MM.1S (cell line): ENCODE data around the gene OR2B3.

Source experiments
- CTCF ChIP-seq: fragments of 300-600 bp; sonication (generic); IDR thresholded peaks from 2 replicates; pipeline ENCODE4 v1.5.1; 2016; ENCODE audit warnings: antibody characterized with exemption, low read length, mixed read lengths
- EZH2 ChIP-seq: fragments of 300-600 bp; sonication (generic); optimal IDR thresholded peaks from 2 replicates; pipeline ENCODE3; 2017; ENCODE audit warnings: low read depth, mild to moderate bottlenecking, antibody characterized with exemption, low read length, mixed read lengths
- EZH2phosphoT487 ChIP-seq: fragments of 300-600 bp; sonication (generic); IDR thresholded peaks from 2 replicates; pipeline ENCODE4 v1.6.1; 2018; ENCODE audit warnings: antibody characterized with exemption, low read length

GRCh38 chr6:29099190-29099589, 12.1 kb upstream of the OR2B3 start, which contains the start of gene OR2J1:
- no peak for TF ChIP-seq CTCF
- TF ChIP-seq EZH2, result no peak
- TF ChIP-seq EZH2phosphoT487, result no peak
